Subcutaneous abdominal adipose tissue (tissue), 5 donors: ENCODE data around the gene WDPCP.
"Not testable (repeated sequence)": the region's sequence is repeated elsewhere in the genome, so short reads cannot be mapped to it uniquely, and the experiment has no call there.

Experiments
- H3K27ac ChIP-seq: one replicate; pipeline ENCODE4 v1.7.0; 2013; ENCODE audit warnings: low read depth, mild to moderate bottlenecking, inconsistent platforms, low read length, moderate library complexity
- H3K27me3 ChIP-seq, 5 donors: one replicate each; pipeline ENCODE4 v1.7.0; 2013; ENCODE audit warnings: low read length in 5 of 5, inconsistent platforms in 1 of 5; ENCODE audit not compliant: control insufficient read depth in 5 of 5, insufficient read depth in 4 of 5
- H3K36me3 ChIP-seq, 5 donors: one replicate each; pipeline ENCODE4 v1.7.0; 2013; ENCODE audit warnings: low read length in 5 of 5; ENCODE audit not compliant: control insufficient read depth in 5 of 5, insufficient read depth in 5 of 5
- H3K4me1 ChIP-seq, 5 donors: one replicate each; pipeline ENCODE4 v1.7.0; 2013; ENCODE audit warnings: low read length in 5 of 5, mild to moderate bottlenecking in 3 of 5, moderate library complexity in 1 of 5; ENCODE audit not compliant: control insufficient read depth in 5 of 5, insufficient read depth in 5 of 5
- H3K4me3 ChIP-seq, 5 donors: one replicate each; pipeline ENCODE4 v1.7.0; 2013; ENCODE audit warnings: low read length in 5 of 5, low read depth in 1 of 5
- H3K9ac ChIP-seq, 5 donors: one replicate each; pipeline ENCODE4 v1.7.0; 2013; ENCODE audit warnings: low read length in 5 of 5, mild to moderate bottlenecking in 4 of 5, moderate library complexity in 3 of 5
- H3K9me3 ChIP-seq, 5 donors: one replicate each; pipeline ENCODE4 v1.7.0; 2013; ENCODE audit warnings: low read length in 5 of 5; ENCODE audit not compliant: control insufficient read depth in 5 of 5
- donor health status: healthy.
- donor health status: healthy.
- donor health status: healthy.
- donor health status: healthy.
- donor health status: healthy.

Gene WDPCP

DNA sequence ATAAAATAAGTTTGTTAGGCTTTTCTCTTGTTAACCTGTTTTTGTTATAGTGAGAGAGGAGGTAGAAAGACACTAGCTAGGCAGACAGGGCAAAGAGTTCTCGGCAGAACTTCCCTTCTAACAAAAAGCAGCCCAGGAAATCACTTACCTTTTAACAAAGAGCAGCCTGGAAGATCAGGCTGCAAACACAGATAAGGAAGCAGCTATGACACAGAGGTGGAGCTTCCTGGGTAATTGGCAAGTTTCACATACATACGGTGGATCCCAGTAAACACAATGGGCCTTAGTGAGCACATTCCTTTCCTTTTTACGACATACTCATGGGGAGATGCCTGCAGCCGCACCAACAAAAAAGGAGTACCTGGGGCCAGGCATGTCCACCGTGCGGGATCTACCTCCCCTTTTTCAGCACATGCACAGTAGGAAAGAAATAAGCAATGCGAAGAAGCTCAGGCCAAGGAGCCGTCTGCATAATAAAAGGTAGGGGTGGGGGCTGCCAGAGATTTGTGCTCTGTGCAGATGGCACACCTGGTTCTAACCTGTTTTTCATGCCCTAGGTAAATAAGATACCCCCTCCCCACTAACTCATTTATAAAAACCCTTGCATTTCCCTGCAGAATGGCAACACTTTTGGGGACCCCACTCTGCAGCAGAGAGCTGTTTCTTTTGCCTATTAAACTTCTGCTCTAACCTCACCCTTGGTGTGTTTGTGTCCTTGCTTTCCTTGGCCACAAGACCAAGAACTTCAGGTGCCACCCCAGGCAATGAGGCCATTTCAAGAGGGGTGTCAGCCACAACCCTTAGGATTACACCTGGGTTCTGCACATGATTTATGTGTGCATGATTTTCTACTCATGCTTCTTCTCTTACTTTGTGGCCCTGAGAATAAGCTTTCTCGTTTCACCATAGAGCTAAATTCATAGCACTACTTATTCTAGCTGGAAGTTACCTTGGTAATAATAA, 27.0 kb upstream of the WDPCP start:
- Histone ChIP-seq H3K9me3 (no peaks in the 10 kb centered on the region), H3K4me3 (no peak overlapping the region), H3K36me3 (peaks cover 0 to 2% (median 0%) of the 10 kb centered on the region in 5 donors), H3K27ac (no peak overlapping the region), H3K27me3 (no peaks in the 10 kb centered on the region), H3K9ac (no peak overlapping the region), H3K4me1 (peaks cover 0 to 21% (median 9%) of the 10 kb centered on the region in 5 donors)

DNA sequence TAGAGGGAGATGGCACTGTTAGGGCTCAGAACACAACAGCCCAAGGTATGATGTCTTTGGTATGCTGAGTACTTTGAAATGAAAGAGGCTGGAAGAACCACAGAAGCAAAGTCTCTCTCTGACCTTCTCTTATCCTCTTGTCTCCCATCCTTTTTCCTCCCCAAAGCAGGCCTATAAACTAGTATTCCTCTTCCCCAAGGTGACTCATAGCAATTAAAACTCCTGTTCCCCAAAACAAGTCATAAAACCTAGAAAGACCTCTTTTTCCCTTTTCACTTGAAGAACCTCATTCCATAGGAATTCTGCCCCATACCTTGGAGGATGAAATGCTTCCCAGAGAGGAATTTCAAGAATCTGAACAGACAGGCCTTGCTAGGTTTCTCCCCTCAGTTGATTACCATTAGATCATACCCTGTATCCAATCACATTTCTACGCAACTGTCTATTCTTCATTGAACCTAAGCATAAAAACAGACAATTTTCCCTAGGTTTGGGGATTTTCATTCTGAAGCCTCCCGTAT, 26.2 kb upstream of the WDPCP start:
- no peak overlapping the region for H3K9ac ChIP-seq
- no peak overlapping the region for H3K4me3 ChIP-seq
- H3K4me1 ChIP-seq: peaks cover 0 to 21% (median 9%) of the 10 kb centered on the region in 5 donors
- H3K27me3 ChIP-seq: no peaks in the 10 kb centered on the region
- H3K9me3 ChIP-seq: no peaks in the 10 kb centered on the region
- H3K27ac ChIP-seq: peak overlapping the region; percentile 32
- H3K36me3 ChIP-seq: peaks cover 0 to 4% (median 0%) of the 10 kb centered on the region in 5 donors

GRCh38 chr2:63613391-63613901, 25.2 kb upstream of the WDPCP start:
- no peaks in the 10 kb centered on the region for H3K27me3 ChIP-seq

GRCh38 chr2:63610525-63610924, 22.2 kb upstream of the WDPCP start:
- no peak overlapping the region for H3K9ac ChIP-seq
- H3K27me3 ChIP-seq: no peaks in the 10 kb centered on the region

More at GRCh38 chr2:63613391-63613901, 25.2 kb upstream of the WDPCP start:
- Histone ChIP-seq H3K4me1 (peaks cover 0 to 25% (median 10%) of the 10 kb centered on the region in 5 donors), H3K4me3 (no peak overlapping the region), H3K27ac (peak overlapping the region; percentile 32), H3K36me3 (peaks cover 0 to 4% (median 0%) of the 10 kb centered on the region in 5 donors), H3K9me3 (no peaks in the 10 kb centered on the region), H3K9ac (no peak overlapping the region)

GRCh38 chr2:63608865-63609264, 20.6 kb upstream of the WDPCP start:
- H3K27ac ChIP-seq, H3K4me3 ChIP-seq, H3K9ac ChIP-seq, H3K27me3 ChIP-seq, H3K9me3 ChIP-seq: not testable (repeated sequence)
- Histone ChIP-seq H3K4me1 (peaks cover 0 to 19% (median 6%) of the 10 kb centered on the region in 5 donors), H3K36me3 (peaks cover 28 to 36% (median 33%) of the 10 kb centered on the region in 5 donors)

More at GRCh38 chr2:63610525-63610924, 22.2 kb upstream of the WDPCP start:
- H3K4me3 ChIP-seq: no peak overlapping the region
- peaks cover 13 to 20% (median 17%) of the 10 kb centered on the region in 5 donors for H3K36me3 ChIP-seq
- no peaks in the 10 kb centered on the region for H3K9me3 ChIP-seq
- H3K4me1 ChIP-seq: peaks cover 0 to 29% (median 10%) of the 10 kb centered on the region in 5 donors
- no peak overlapping the region for H3K27ac ChIP-seq

DNA sequence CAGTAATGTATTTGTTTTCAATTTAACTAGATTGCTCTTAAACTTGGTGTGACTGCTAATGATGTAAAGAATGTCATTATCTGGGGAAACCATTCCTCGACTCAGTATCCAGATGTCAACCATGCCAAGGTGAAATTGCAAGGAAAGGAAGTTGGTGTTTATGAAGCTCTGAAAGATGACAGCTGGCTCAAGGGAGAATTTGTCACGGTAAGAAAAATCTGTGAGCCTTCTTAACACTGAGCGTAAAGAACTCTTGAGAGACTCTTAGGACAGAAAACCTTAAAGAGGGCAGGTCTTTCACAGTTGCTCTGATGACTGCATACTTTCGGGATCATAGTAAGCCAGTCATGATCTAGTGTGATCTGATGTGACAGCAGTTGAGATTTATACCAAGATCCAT, 16.4 kb upstream of the WDPCP start:
- no peaks in the 10 kb centered on the region for H3K9me3 ChIP-seq

GRCh38 chr2:63600881-63601460, 12.7 kb upstream of the WDPCP start:
- Histone ChIP-seq H3K27ac (peak overlapping the region; percentile 10), H3K4me1 (peaks cover 0 to 44% (median 2%) of the 10 kb centered on the region in 5 donors), H3K27me3 (no peaks in the 10 kb centered on the region), H3K9me3 (no peaks in the 10 kb centered on the region), H3K9ac (no peak overlapping the region), H3K4me3 (no peak overlapping the region), H3K36me3 (peaks cover 45 to 69% (median 51%) of the 10 kb centered on the region in 5 donors)

More for the DNA sequence above, 16.4 kb upstream of the WDPCP start:
- Histone ChIP-seq H3K4me3 (no peak overlapping the region), H3K9ac (no peak overlapping the region), H3K4me1 (peaks cover 0 to 27% (median 0%) of the 10 kb centered on the region in 5 donors), H3K27ac (no peak overlapping the region), H3K36me3 (peaks cover 56 to 70% (median 60%) of the 10 kb centered on the region in 5 donors), H3K27me3 (no peaks in the 10 kb centered on the region)

DNA sequence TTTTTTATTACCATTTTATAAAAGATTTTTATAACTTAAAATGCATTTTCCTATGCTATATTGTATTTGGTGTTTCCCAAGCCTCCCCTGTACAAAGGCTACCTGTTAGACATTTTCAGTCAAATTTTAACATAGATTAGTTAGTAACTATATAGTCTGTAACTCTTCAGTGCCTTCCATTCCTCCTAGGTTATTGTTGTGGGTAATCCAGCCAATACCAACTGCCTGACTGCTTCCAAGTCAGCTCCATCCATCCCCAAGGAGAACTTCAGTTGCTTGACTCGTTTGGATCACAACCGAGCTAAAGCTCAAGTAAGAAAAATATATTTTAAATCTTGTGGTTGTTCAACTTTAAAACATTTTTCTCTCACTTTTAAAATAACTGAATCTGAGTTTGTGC, 10.7 kb upstream of the WDPCP start:
- Histone ChIP-seq H3K9me3 (no peaks in the 10 kb centered on the region), H3K27ac (no peak overlapping the region), H3K36me3 (peaks cover 38 to 59% (median 47%) of the 10 kb centered on the region in 5 donors), H3K9ac (no peak overlapping the region), H3K27me3 (no peaks in the 10 kb centered on the region), H3K4me1 (peaks cover 0 to 64% (median 13%) of the 10 kb centered on the region in 5 donors), H3K4me3 (no peak overlapping the region)

- Histone ChIP-seq H3K9ac (no peak overlapping the region), H3K36me3 (peaks cover 24 to 42% (median 33%) of the 10 kb centered on the region in 5 donors), H3K4me1 (peaks cover 0 to 78% (median 22%) of the 10 kb centered on the region in 5 donors), H3K27me3 (no peaks in the 10 kb centered on the region), H3K4me3 (no peak overlapping the region), H3K9me3 (no peaks in the 10 kb centered on the region), H3K27ac (peak overlapping the region; percentile 31)
These were observed 8.2 kb upstream of the WDPCP start for GRCh38 chr2:63596401-63596883.
